Endodermal cell (in vitro differentiated cells): Measurements from ENCODE around the gene RUNX1. TPM values are rescaled to one million over a fixed set of nuclear protein-coding genes. Genes with fewer than 3 reads are reported as not detected.

Experiments used
- DNase-seq: peaks from one replicate; pipeline ENCODE4 v3.0.0-alpha.2; 2017
- H3K27ac ChIP-seq: 2 replicates; pipeline ENCODE4 v1.5.1; 2013; ENCODE audit warnings: mild to moderate bottlenecking, low read depth, low read length, moderate library complexity
- H3K27me3 ChIP-seq: 2 replicates; pipeline ENCODE4 v1.6.1; 2013; ENCODE audit warnings: mild to moderate bottlenecking, low read length, moderate library complexity; ENCODE audit not compliant: insufficient read depth, control insufficient read depth, poor library complexity, severe bottlenecking
- H3K36me3 ChIP-seq: 2 replicates; pipeline ENCODE4 v1.7.0; 2013; ENCODE audit warnings: mild to moderate bottlenecking, low read length, moderate library complexity; ENCODE audit not compliant: control insufficient read depth, insufficient read depth
- H3K4me1 ChIP-seq: one replicate; pipeline ENCODE4 v1.7.0; 2013; ENCODE audit warnings: low read length; ENCODE audit not compliant: control insufficient read depth, insufficient read depth
- H3K4me3 ChIP-seq: 2 replicates; pipeline ENCODE4 v1.5.1; 2013; ENCODE audit warnings: mild to moderate bottlenecking, low read length, moderate library complexity
- H3K9ac ChIP-seq: 2 replicates; pipeline ENCODE4 v1.6.1; 2013; ENCODE audit warnings: mild to moderate bottlenecking, low read length, moderate library complexity; ENCODE audit not compliant: poor library complexity, severe bottlenecking; ENCODE audit errors: extremely low read depth
- H3K9me3 ChIP-seq: 2 replicates; pipeline ENCODE4 v1.6.1; 2013; ENCODE audit warnings: mild to moderate bottlenecking, low read length, moderate library complexity; ENCODE audit not compliant: control insufficient read depth
- H3K27ac Mint-ChIP-seq: 2 replicates; pipeline ENCODE4 v1.8.0; 2020; ENCODE audit warnings: mixed read lengths
- H3K27me3 Mint-ChIP-seq: 2 replicates; pipeline ENCODE4 v1.8.0; 2021; ENCODE audit warnings: mild to moderate bottlenecking, mixed read lengths; ENCODE audit not compliant: insufficient read depth
- H3K36me3 Mint-ChIP-seq: 2 replicates; pipeline ENCODE4 v1.8.0; 2020; ENCODE audit warnings: low read depth, mixed read lengths
- H3K4me1 Mint-ChIP-seq: 2 replicates; pipeline ENCODE4 v1.8.0; 2020; ENCODE audit warnings: mixed read lengths
- H3K4me3 Mint-ChIP-seq: 2 replicates; pipeline ENCODE4 v1.8.0; 2020; ENCODE audit warnings: mild to moderate bottlenecking, moderate library complexity, mixed read lengths
- H3K9me3 Mint-ChIP-seq: 2 replicates; pipeline ENCODE4 v1.8.0; 2020; ENCODE audit warnings: mild to moderate bottlenecking, mixed read lengths
- CTCF ChIP-seq: fragments of 200-600 bp; sonication (generic); conservative IDR thresholded peaks from 2 replicates; pipeline ENCODE4 v1.5.0; 2021; ENCODE audit warnings: antibody characterized with exemption, mild to moderate bottlenecking
- WGBS, 2 experiments: methylation state at CpG; one replicate each; pipeline versions ENCODE4 v1.1.5 to v1.1.7; 2013; ENCODE audit warnings: missing lambda C conversion rate in 2 of 2, mixed read lengths in 1 of 2; ENCODE audit not compliant: insufficient coverage in 1 of 2, insufficient read length in 1 of 2; 5-methylcytosine and 5-hydroxymethylcytosine counted together
- total RNA-seq, 2 donors: library from RNA; stranded (reverse); fragmentation: NEBNext Ultra II Directional in 1 of 2; extraction: Animal tissue kit (Norgen Biotek cat#: 25700) in 1 of 2; gene quantifications; 2 replicates in 1 of 2; 3 replicates in 1 of 2; pipeline ENCODE4 v1.2.1, GENCODE V29; 2021

RUNX1 gene
- total RNA-seq, 2 donors from 2014 or later = 0.31 to 2.8 TPM

- H3K27me3 Mint-ChIP-seq = peaks cover 66% of the 10 kb centered on the region
- no peaks in the 10 kb centered on the region for H3K36me3 Mint-ChIP-seq
- H3K4me1 Mint-ChIP-seq = peaks cover 28% of the 10 kb centered on the region
- no peak overlapping the region for H3K27ac ChIP-seq
- peaks cover under 1% of the 10 kb centered on the region for H3K9me3 Mint-ChIP-seq
- no peaks in the 10 kb centered on the region for H3K36me3 ChIP-seq
- peaks cover 55% of the 10 kb centered on the region for H3K27me3 ChIP-seq
- H3K9ac ChIP-seq = peak overlapping the region; percentile 6
- peak overlapping the region; percentile 87 for H3K4me3 ChIP-seq
- WGBS, 2 experiments = 0 to 1% methylated on average over 25 to 60 of the region's 60 CpGs
- H3K4me3 Mint-ChIP-seq = peak overlapping the region; percentile 68
- H3K9me3 ChIP-seq = no peaks in the 10 kb centered on the region
- peak overlapping the region; percentile 35 for H3K27ac Mint-ChIP-seq
- peak; percentile 38 for TF ChIP-seq CTCF
- peaks cover 8% of the 10 kb centered on the region for H3K4me1 ChIP-seq
- DNase-seq = peak; percentile 75
Observed at GRCh38 chr21:34890724-34891612, 158.1 kb downstream of the RUNX1 start.

- H3K4me3 Mint-ChIP-seq = peak overlapping the region; percentile 68
- H3K27ac ChIP-seq = no peak overlapping the region
- H3K4me3 ChIP-seq = peak overlapping the region; percentile 87
- peaks cover 61% of the 10 kb centered on the region for H3K27me3 ChIP-seq
- no peak overlapping the region for H3K27ac Mint-ChIP-seq
- no peak for DNase-seq
- H3K27me3 Mint-ChIP-seq = peaks cover 67% of the 10 kb centered on the region
- WGBS, 2 experiments = 4 to 5% methylated on average over 4 to 14 of the region's 14 CpGs
- no peaks in the 10 kb centered on the region for H3K36me3 Mint-ChIP-seq
- H3K9me3 Mint-ChIP-seq = no peaks in the 10 kb centered on the region
- no peaks in the 10 kb centered on the region for H3K36me3 ChIP-seq
- peaks cover 31% of the 10 kb centered on the region for H3K4me1 Mint-ChIP-seq
- H3K9ac ChIP-seq = no peak overlapping the region
- peaks cover 8% of the 10 kb centered on the region for H3K4me1 ChIP-seq
- TF ChIP-seq CTCF = no peak
- no peaks in the 10 kb centered on the region for H3K9me3 ChIP-seq
Observed at GRCh38 chr21:34890470-34890723, 158.7 kb downstream of the RUNX1 start.

GRCh38 chr21:34889676-34890469 is 159.2 kb downstream of the RUNX1 start:
- Histone ChIP-seq H3K9ac (no peak overlapping the region), H3K9me3 (no peaks in the 10 kb centered on the region), H3K27me3 (peaks cover 66% of the 10 kb centered on the region), H3K36me3 (no peaks in the 10 kb centered on the region), H3K27ac (no peak overlapping the region), H3K4me3 (peak overlapping the region; percentile 87), H3K4me1 (peaks cover 8% of the 10 kb centered on the region)
- Mint-ChIP-seq H3K27me3 (peaks cover 69% of the 10 kb centered on the region), H3K9me3 (no peaks in the 10 kb centered on the region), H3K4me1 (peaks cover 34% of the 10 kb centered on the region), H3K36me3 (no peaks in the 10 kb centered on the region), H3K27ac (no peak overlapping the region), H3K4me3 (peak overlapping the region; percentile 68)
- WGBS, 2 experiments = 0% methylated on average over 40 to 98 of the region's 98 CpGs
- DNase-seq = peak; percentile 87
- peak; percentile 95 for TF ChIP-seq CTCF
